Activated naive CD8-positive, alpha-beta T cell treated with anti-CD3 and anti-CD28 coated beads for 36 hours (primary cell): ENCODE data around the gene UNG. TPM values are rescaled to one million over a fixed set of nuclear protein-coding genes. Genes with fewer than 3 reads are reported as not detected.

ENCODE experiments used
- DNase-seq: peaks from one replicate; pipeline ENCODE4 v3.0.0; 2021
- H3K27ac Mint-ChIP-seq: one replicate; pipeline ENCODE4 v1.8.0; 2022; ENCODE audit warnings: mild to moderate bottlenecking, moderate library complexity, mixed read lengths
- H3K27me3 Mint-ChIP-seq: one replicate; pipeline ENCODE4 v1.8.0; 2022; ENCODE audit warnings: mild to moderate bottlenecking, mixed read lengths
- H3K36me3 Mint-ChIP-seq: one replicate; pipeline ENCODE4 v1.8.0; 2021; ENCODE audit warnings: mild to moderate bottlenecking, mixed read lengths
- H3K4me1 Mint-ChIP-seq: one replicate; pipeline ENCODE4 v1.8.0; 2021; ENCODE audit warnings: mixed read lengths
- H3K4me3 Mint-ChIP-seq: one replicate; pipeline ENCODE4 v1.8.0; 2022; ENCODE audit warnings: mild to moderate bottlenecking, moderate library complexity, mixed read lengths
- H3K9me3 Mint-ChIP-seq: one replicate; pipeline ENCODE4 v1.8.0; 2022; ENCODE audit warnings: mixed read lengths
- total RNA-seq, 2 experiments: library from RNA; stranded (reverse); gene quantifications; one replicate each; pipeline ENCODE4 v1.2.3, GENCODE V29; 2021

Gene UNG
- total RNA-seq, 2 experiments from 2014 or later = 90.2 to 99.1 TPM

- H3K4me3 Mint-ChIP-seq = no peak overlapping the region
- peaks cover 17% of the 10 kb centered on the region for H3K4me1 Mint-ChIP-seq
- H3K27ac Mint-ChIP-seq = no peak overlapping the region
- no peaks in the 10 kb centered on the region for H3K36me3 Mint-ChIP-seq
- DNase-seq = no peak
- no peaks in the 10 kb centered on the region for H3K27me3 Mint-ChIP-seq
- H3K9me3 Mint-ChIP-seq = no peaks in the 10 kb centered on the region
Measured at GRCh38 chr12:109151457-109151856, 54.1 kb downstream of the UNG start.

DNA sequence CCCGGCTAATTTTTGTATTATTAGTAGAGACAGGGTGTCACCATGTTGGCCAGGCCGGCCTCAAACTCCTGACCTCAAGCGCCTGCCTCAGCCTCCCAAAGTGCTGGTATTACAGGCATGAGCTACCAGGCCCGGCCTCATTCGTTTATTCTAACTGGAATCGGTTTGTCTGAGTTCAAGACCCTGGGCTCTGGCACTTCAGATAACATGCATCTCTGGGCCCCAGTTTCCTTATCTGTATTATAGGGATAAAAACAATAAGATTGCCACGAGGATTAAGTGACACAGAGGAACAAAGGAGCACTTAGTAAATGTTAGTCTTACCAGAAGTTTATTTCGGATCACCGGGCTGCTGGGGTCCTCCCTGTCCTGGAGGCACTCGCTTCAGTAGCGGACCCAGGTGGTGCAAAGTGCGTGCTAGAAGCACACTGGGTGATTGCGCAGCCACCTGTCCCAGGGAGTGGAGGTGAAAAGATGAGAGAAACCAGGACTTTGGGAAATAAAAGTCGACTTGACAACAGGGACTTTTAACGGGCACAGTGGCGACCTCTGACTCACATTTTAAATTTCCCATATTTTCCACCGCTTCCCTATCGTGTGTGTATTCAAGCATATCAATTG is 56.5 kb downstream of the UNG start:
- no peaks in the 10 kb centered on the region for H3K27me3 Mint-ChIP-seq
- H3K4me3 Mint-ChIP-seq = peak overlapping the region; percentile 87
- no peak for DNase-seq

GRCh38 chr12:109154451-109155438 is 57.3 kb downstream of the UNG start:
- peak; percentile 84 for DNase-seq
- peaks cover 17% of the 10 kb centered on the region for H3K4me1 Mint-ChIP-seq
- no peaks in the 10 kb centered on the region for H3K36me3 Mint-ChIP-seq
- peak overlapping the region; percentile 87 for H3K4me3 Mint-ChIP-seq
- H3K9me3 Mint-ChIP-seq = no peaks in the 10 kb centered on the region
- no peaks in the 10 kb centered on the region for H3K27me3 Mint-ChIP-seq
- H3K27ac Mint-ChIP-seq = peak overlapping the region; percentile 90

More for the DNA sequence above, 56.5 kb downstream of the UNG start:
- H3K27ac Mint-ChIP-seq = peak overlapping the region; percentile 42
- no peaks in the 10 kb centered on the region for H3K9me3 Mint-ChIP-seq
- H3K36me3 Mint-ChIP-seq = no peaks in the 10 kb centered on the region
- H3K4me1 Mint-ChIP-seq = peaks cover 17% of the 10 kb centered on the region

- H3K27me3 Mint-ChIP-seq = no peaks in the 10 kb centered on the region
- DNase-seq = no peak
- no peak overlapping the region for H3K27ac Mint-ChIP-seq
- H3K4me1 Mint-ChIP-seq = peaks cover 17% of the 10 kb centered on the region
- no peaks in the 10 kb centered on the region for H3K9me3 Mint-ChIP-seq
- no peak overlapping the region for H3K4me3 Mint-ChIP-seq
- H3K36me3 Mint-ChIP-seq = no peaks in the 10 kb centered on the region
Measured at GRCh38 chr12:109156036-109156435, 58.6 kb downstream of the UNG start.

DNA sequence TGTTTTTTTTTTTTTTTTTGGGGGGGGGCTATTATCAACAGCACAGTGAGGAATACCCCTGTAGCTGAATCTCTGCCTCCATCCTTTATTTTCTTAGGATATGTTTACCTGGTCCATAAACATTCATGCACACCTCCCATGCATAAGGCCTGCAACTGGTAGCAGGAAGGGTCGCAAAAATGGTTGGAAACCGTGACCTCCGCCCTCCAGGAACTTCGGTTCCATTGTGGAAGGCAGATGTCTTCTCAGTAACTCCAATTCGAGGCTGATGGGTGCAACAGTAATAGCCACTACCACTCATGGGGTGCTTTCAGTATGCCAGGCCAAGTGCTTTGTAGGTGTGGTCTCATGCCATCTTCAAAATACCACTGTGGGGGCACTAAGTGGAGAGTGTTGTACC is 59.2 kb downstream of the UNG start:
- no peaks in the 10 kb centered on the region for H3K9me3 Mint-ChIP-seq
- no peak for DNase-seq
- H3K27ac Mint-ChIP-seq = no peak overlapping the region
- no peaks in the 10 kb centered on the region for H3K27me3 Mint-ChIP-seq
- peaks cover 17% of the 10 kb centered on the region for H3K4me1 Mint-ChIP-seq
- no peak overlapping the region for H3K4me3 Mint-ChIP-seq
- no peaks in the 10 kb centered on the region for H3K36me3 Mint-ChIP-seq

- Mint-ChIP-seq H3K9me3 (no peaks in the 10 kb centered on the region), H3K36me3 (no peaks in the 10 kb centered on the region), H3K27ac (no peak overlapping the region), H3K27me3 (no peaks in the 10 kb centered on the region), H3K4me1 (peaks cover 17% of the 10 kb centered on the region), H3K4me3 (no peak overlapping the region)
- DNase-seq = no peak
Measured at GRCh38 chr12:109157986-109158385, 60.6 kb downstream of the UNG start.

- Mint-ChIP-seq H3K4me3 (no peak overlapping the region), H3K4me1 (peaks cover 4% of the 10 kb centered on the region), H3K27ac (no peak overlapping the region), H3K9me3 (no peaks in the 10 kb centered on the region), H3K27me3 (no peaks in the 10 kb centered on the region), H3K36me3 (peaks cover 3% of the 10 kb centered on the region)
- DNase-seq = no peak
Measured at GRCh38 chr12:109160433-109160832, 63.0 kb downstream of the UNG start.

Other genes starting within 250 kb of the UNG start
- 10 to 100 TPM; 20.7 to 26.9 TPM for gene SSH1, start 240.0 kb upstream of the UNG start, total RNA-seq
- gene DAO, start 217.5 kb upstream of the UNG start, total RNA-seq = not detected
- gene SVOP, start 76.5 kb upstream of the UNG start, total RNA-seq = not detected
- 1 to 10 TPM; 5.5 to 9.3 TPM for gene USP30, start 45.0 kb upstream of the UNG start, total RNA-seq
- 10 to 100 TPM; 43.8 to 46.3 TPM for gene ALKBH2, start 4.1 kb upstream of the UNG start, total RNA-seq
- gene ACACB, start 19.0 kb downstream of the UNG start, total RNA-seq = 1 to 10 TPM; 7.8 to 8.8 TPM
- gene FOXN4, start 211.7 kb downstream of the UNG start, total RNA-seq = not detected